Fibroblast of skin of left quadriceps (primary cell): Measurements from ENCODE around the gene PPM1N.

Experiments
- DNase-seq, 2 experiments: peaks; one replicate each; pipeline ENCODE4 v3.0.0-alpha.2; 2013; ENCODE audit warnings: low read depth in 2 of 2

The PPM1N gene

GRCh38 chr19:45488708-45489107 is 9.5 kb upstream of the PPM1N start:
- no peak for DNase-seq

- no peak for DNase-seq
These were observed 8.9 kb upstream of the PPM1N start for GRCh38 chr19:45489216-45489855.

- DNase-seq: no peak
These were observed 6.1 kb upstream of the PPM1N start for GRCh38 chr19:45492137-45492626.

- DNase-seq: peak in 1 of 2 experiments; percentile 34
These were observed 5.4 kb upstream of the PPM1N start for GRCh38 chr19:45492627-45493470.

- no peak for DNase-seq
These were observed 3.9 kb upstream of the PPM1N start for GRCh38 chr19:45494261-45494916.

- DNase-seq: no peak
These were observed 3.1 kb upstream of the PPM1N start for GRCh38 chr19:45495178-45495577.

GRCh38 chr19:45496349-45496953 is 1.8 kb upstream of the PPM1N start:
- DNase-seq: no peak

GRCh38 chr19:45497791-45498190 is 452 bp upstream of the PPM1N start:
- no peak for DNase-seq

- DNase-seq: no peak
These were observed 1.2 kb downstream of the PPM1N start for GRCh38 chr19:45499196-45500180.

- no peak for DNase-seq
These were observed 2.9 kb downstream of the PPM1N start for GRCh38 chr19:45500918-45501729.

- no peak for DNase-seq
These were observed 3.4 kb downstream of the PPM1N start for GRCh38 chr19:45501730-45502014.

GRCh38 chr19:45502111-45502510 is 3.9 kb downstream of the PPM1N start:
- no peak for DNase-seq

- DNase-seq: no peak
These were observed 5.7 kb downstream of the PPM1N start for GRCh38 chr19:45503909-45504308.

GRCh38 chr19:45505151-45505995 is 7.1 kb downstream of the PPM1N start:
- no peak for DNase-seq

- no peak for DNase-seq
These were observed 7.7 kb downstream of the PPM1N start for GRCh38 chr19:45505996-45506245.

- peak; percentile 81 to 82 for DNase-seq
These were observed 8.2 kb downstream of the PPM1N start for GRCh38 chr19:45506246-45506988.

- peak; percentile 69 for DNase-seq
These were observed 9.0 kb downstream of the PPM1N start, which contains the start of gene VASP for GRCh38 chr19:45506989-45507871. Gene VASP, plus strand, starts transcription at chr19:45507479. Its CDS starts 293 bp downstream, at chr19:45507772.
